ACC112 (cell line): ENCODE measurements around the gene ZMPSTE24.

Experiments used
- H2AFZ ChIP-seq: fragments of 200-600 bp; sonication (generic); one replicate; pipeline ENCODE4 v1.6.0; 2017; ENCODE audit warnings: antibody characterized with exemption, low read length; ENCODE audit not compliant: unreplicated experiment
- H3K27ac ChIP-seq: fragments of 200-600 bp; sonication (generic); 2 replicates; pipeline ENCODE4 v1.5.1; 2014; ENCODE audit warnings: low read depth, mild to moderate bottlenecking, antibody characterized with exemption, low read length, moderate library complexity
- H3K27me3 ChIP-seq: fragments of 200-600 bp; sonication (generic); 2 replicates; pipeline ENCODE4 v1.6.1; 2014; ENCODE audit warnings: mild to moderate bottlenecking, antibody characterized with exemption, low read length, moderate library complexity, mixed read lengths; ENCODE audit not compliant: insufficient read depth
- H3K36me3 ChIP-seq: fragments of 200-600 bp; sonication (generic); 2 replicates; pipeline ENCODE4 v1.6.1; 2016; ENCODE audit warnings: mild to moderate bottlenecking, antibody characterized with exemption, low read length, moderate library complexity, mixed read lengths; ENCODE audit not compliant: insufficient read depth
- H3K4me1 ChIP-seq: fragments of 200-600 bp; sonication (generic); one replicate; pipeline ENCODE4 v1.6.1; 2016; ENCODE audit warnings: low read length, mixed read lengths; ENCODE audit not compliant: insufficient read depth, unreplicated experiment, control insufficient read depth
- H3K4me3 ChIP-seq: fragments of 200-600 bp; sonication (generic); 2 replicates; pipeline ENCODE4 v1.5.1; 2014; ENCODE audit warnings: mild to moderate bottlenecking, low read depth, low read length
- H3K79me2 ChIP-seq: fragments of 200-600 bp; sonication (generic); one replicate; pipeline ENCODE4 v1.6.0; 2016; ENCODE audit warnings: low read length; ENCODE audit not compliant: control insufficient read depth, unreplicated experiment, insufficient read depth

The ZMPSTE24 gene

DNA sequence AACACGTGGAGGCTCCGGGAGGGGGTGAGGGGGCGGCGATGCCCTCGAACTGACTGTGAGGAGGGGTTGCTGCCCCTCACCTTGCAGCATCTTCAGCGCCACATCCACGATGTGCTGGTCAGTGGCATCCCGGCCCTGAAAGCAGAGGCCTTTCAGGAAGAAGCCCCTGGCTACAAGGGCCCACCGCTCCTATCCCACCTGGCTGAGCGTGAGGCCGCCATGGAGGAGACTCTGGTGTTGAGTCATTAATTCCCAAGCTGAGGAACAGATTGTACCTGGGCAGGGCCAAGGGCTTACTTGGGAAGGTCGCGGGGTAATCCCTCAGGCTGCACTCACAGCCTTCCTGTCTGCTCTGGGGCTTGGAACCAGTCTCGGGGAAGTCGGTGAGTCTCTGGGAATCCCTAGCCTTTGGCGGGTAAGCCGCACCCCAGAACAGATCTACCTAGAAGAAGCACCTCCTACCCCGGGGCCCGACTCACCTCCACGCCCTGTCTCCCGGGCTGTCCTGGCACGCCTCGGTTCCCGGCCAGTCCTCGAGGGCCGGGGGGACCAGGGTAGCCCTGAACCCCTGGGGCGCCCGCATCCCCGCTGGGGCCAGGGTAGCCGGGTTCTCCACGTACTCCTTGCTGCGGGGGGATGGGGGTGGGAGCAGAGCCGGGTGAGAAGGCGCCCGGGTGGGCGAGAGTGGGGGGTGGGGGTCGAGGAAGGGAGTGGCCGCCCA, 45.2 kb downstream of the ZMPSTE24 start:
- no peak overlapping the region for H3K27ac ChIP-seq
- H3K79me2 ChIP-seq, result no peaks in the 10 kb centered on the region
- no peaks in the 10 kb centered on the region for H3K36me3 ChIP-seq
- H3K4me3 ChIP-seq, result no peak overlapping the region
- no peaks in the 10 kb centered on the region for H3K27me3 ChIP-seq
- H3K4me1 ChIP-seq, result peaks cover 14% of the 10 kb centered on the region
- H2AFZ ChIP-seq, result no peak overlapping the region

DNA sequence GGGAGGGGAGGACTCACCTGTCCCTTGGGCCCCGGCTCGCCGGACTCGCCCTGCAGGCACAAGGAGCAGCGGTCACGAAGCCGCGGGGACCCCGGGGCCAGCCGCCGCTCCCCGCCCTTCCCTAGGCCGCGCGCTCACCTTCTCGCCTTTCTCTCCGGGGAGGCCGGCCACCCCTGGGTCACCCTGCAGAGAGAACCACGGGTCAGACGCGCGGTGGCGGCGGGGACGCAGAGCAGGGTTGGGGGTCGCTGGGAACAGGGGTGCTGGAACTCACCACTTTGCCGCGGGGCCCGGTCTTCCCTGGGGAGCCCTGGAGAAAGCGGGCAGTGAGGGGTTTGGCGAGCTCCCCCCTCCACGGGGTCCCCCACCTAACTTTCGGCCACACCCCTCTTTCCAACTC, 45.8 kb downstream of the ZMPSTE24 start:
- Histone ChIP-seq H3K27ac (no peak overlapping the region), H3K36me3 (no peaks in the 10 kb centered on the region), H3K27me3 (no peaks in the 10 kb centered on the region), H3K4me3 (no peak overlapping the region), H3K4me1 (peaks cover 14% of the 10 kb centered on the region), H3K79me2 (no peaks in the 10 kb centered on the region), H2AFZ (no peak overlapping the region)

DNA sequence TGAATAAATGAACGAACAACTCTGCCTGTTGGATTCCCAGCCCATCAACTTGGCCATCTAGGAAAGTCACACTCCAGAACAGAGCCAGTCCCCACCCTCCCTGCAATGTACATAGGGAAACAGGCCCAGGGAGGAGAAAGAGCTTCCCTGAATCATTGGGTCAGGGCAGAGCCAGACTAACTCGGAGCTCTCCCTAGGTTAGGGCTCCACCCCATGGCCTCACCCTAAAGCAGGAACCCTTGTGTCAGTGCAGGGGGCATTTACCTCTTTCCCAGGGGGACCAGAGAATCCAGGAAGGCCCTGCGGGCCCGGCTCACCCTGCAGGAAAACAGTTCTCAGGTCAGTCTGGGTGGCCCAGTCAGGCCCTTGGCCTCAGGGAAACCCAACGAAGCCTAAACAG, 47.4 kb downstream of the ZMPSTE24 start:
- no peaks in the 10 kb centered on the region for H3K79me2 ChIP-seq
- H3K27ac ChIP-seq, result no peak overlapping the region
- H3K4me1 ChIP-seq, result peaks cover under 1% of the 10 kb centered on the region
- no peaks in the 10 kb centered on the region for H3K36me3 ChIP-seq
- H2AFZ ChIP-seq, result no peak overlapping the region
- H3K4me3 ChIP-seq, result no peak overlapping the region
- no peaks in the 10 kb centered on the region for H3K27me3 ChIP-seq

- H3K27ac ChIP-seq, result no peak overlapping the region
- no peaks in the 10 kb centered on the region for H3K4me1 ChIP-seq
- no peaks in the 10 kb centered on the region for H3K36me3 ChIP-seq
- H3K79me2 ChIP-seq, result no peaks in the 10 kb centered on the region
- H3K27me3 ChIP-seq, result no peaks in the 10 kb centered on the region
- no peak overlapping the region for H2AFZ ChIP-seq
- H3K4me3 ChIP-seq, result no peak overlapping the region
Observed at GRCh38 chr1:40305871-40306270, 47.8 kb downstream of the ZMPSTE24 start.

- Histone ChIP-seq H3K4me3 (no peak overlapping the region), H3K27me3 (no peaks in the 10 kb centered on the region), H3K4me1 (no peaks in the 10 kb centered on the region), H3K27ac (no peak overlapping the region), H3K79me2 (no peaks in the 10 kb centered on the region), H2AFZ (no peak overlapping the region), H3K36me3 (no peaks in the 10 kb centered on the region)
Observed at GRCh38 chr1:40306296-40306695, 48.3 kb downstream of the ZMPSTE24 start.

GRCh38 chr1:40307186-40307585, 49.1 kb downstream of the ZMPSTE24 start:
- Histone ChIP-seq H3K36me3 (no peaks in the 10 kb centered on the region), H3K79me2 (no peaks in the 10 kb centered on the region), H2AFZ (no peak overlapping the region), H3K4me3 (no peak overlapping the region), H3K27me3 (no peaks in the 10 kb centered on the region), H3K4me1 (peaks cover under 1% of the 10 kb centered on the region), H3K27ac (no peak overlapping the region)

GRCh38 chr1:40308036-40308727, 50.1 kb downstream of the ZMPSTE24 start:
- H2AFZ ChIP-seq, result no peak overlapping the region
- H3K4me1 ChIP-seq, result peaks cover 11% of the 10 kb centered on the region
- no peaks in the 10 kb centered on the region for H3K36me3 ChIP-seq
- H3K79me2 ChIP-seq, result no peaks in the 10 kb centered on the region
- H3K27ac ChIP-seq, result no peak overlapping the region
- H3K4me3 ChIP-seq, result no peak overlapping the region
- no peaks in the 10 kb centered on the region for H3K27me3 ChIP-seq

DNA sequence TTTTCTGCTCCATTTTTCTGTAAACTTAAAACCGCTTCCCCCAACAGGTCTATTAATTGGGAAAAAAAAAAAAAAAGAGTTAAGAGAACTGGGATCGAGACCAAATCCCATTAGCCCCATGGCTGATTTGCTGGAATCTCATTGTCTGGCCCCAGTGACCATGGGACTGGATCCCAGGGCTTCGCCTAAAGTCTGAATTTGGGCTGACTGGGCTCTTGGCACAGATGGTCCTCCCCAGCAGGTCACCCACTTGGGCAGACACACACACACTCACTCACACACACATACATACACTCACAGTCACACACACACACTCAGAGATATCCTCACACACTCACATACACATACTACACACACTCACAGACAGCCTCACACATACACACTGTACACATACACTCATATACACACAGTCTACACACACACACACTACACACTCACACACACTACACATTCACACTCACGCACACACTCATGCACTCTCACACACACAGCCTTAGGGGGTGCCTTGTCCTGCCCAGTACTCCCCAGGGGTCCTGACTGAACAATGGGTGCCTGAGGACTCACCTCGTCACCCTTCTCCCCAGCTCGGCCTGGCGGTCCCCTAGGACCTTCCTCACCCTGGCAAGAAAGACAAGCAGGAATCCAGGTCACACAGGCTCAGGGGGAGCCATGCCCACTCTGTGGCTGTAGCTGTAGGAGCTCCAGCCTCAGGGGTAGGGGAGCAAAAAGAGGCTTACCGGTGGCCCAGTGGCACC, 51.5 kb downstream of the ZMPSTE24 start:
- Histone ChIP-seq H3K36me3 (no peaks in the 10 kb centered on the region), H3K27me3 (no peaks in the 10 kb centered on the region), H3K79me2 (no peaks in the 10 kb centered on the region), H3K4me3 (no peak overlapping the region), H3K4me1 (peaks cover 24% of the 10 kb centered on the region), H3K27ac (no peak overlapping the region), H2AFZ (no peak overlapping the region)

GRCh38 chr1:40310129-40310461, 52.1 kb downstream of the ZMPSTE24 start:
- Histone ChIP-seq H2AFZ (no peak overlapping the region), H3K79me2 (no peaks in the 10 kb centered on the region), H3K4me1 (peaks cover 30% of the 10 kb centered on the region), H3K27me3 (no peaks in the 10 kb centered on the region), H3K4me3 (no peak overlapping the region), H3K27ac (no peak overlapping the region), H3K36me3 (no peaks in the 10 kb centered on the region)

DNA sequence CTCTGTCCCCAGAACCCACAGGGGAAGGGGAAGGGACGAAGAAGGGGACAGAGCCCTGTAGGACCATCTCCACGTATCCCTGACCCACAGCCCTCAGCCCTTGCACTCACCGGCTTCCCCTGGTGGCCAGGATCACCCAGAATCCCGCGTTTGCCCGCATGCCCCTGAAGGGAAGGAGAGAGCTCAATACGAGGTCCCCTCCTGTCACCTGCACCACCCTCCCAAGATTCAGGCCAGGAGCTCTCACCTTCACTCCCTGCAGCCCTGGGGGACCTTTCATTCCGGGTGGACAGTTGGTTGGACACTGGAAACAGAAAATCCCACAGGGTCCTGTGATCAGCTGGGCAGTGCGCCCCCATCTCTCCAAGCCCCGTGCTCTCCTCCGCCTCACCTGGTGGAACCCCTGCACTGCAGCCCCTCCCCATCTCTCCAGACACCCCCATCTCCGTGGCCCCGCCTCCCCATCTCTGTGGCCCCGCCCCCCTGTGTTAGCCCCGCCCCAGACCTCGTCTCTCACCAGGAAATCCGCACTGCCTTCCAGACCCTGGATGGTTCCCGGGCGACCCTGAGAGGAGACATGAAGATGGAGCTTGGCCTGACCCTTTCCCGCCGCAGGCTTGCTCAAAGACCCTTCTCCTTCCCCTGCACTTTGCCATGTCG, 53.1 kb downstream of the ZMPSTE24 start:
- H3K4me1 ChIP-seq, result peaks cover 37% of the 10 kb centered on the region
- peaks cover 8% of the 10 kb centered on the region for H3K27me3 ChIP-seq
- no peaks in the 10 kb centered on the region for H3K36me3 ChIP-seq
- no peak overlapping the region for H2AFZ ChIP-seq
- H3K79me2 ChIP-seq, result no peaks in the 10 kb centered on the region
- H3K4me3 ChIP-seq, result no peak overlapping the region
- no peak overlapping the region for H3K27ac ChIP-seq
